SIG-M5 treated with dmso at 0.1 percent for 504 hours (cell line): ENCODE measurements around the gene POC1A.

Experiments used
- DNase-seq: peaks from one replicate; lab custom pipeline; 2025; ENCODE audit not compliant: unreplicated experiment; lab: John Stamatoyannopoulos, UW

POC1A gene

DNA sequence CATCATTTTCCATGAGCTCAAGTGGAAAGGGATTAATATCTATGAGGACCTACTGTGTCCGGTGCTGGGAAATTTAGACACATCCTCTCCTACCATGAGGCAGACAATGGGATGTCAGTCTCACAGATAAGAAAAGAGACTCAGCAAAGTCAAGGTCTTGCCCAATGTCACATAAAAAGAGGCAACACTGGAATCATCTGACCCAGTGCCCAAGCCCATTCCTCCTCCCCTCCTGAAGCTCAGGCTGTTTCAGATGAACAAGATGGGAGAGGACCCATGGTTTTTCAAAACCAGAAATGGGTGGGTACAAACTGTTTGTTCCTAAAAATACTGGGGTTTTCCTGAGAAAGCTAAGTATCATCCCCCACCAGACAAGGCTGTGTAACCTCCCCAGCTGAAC, 22.2 kb downstream of the POC1A start:
- DNase-seq = no peak

DNA sequence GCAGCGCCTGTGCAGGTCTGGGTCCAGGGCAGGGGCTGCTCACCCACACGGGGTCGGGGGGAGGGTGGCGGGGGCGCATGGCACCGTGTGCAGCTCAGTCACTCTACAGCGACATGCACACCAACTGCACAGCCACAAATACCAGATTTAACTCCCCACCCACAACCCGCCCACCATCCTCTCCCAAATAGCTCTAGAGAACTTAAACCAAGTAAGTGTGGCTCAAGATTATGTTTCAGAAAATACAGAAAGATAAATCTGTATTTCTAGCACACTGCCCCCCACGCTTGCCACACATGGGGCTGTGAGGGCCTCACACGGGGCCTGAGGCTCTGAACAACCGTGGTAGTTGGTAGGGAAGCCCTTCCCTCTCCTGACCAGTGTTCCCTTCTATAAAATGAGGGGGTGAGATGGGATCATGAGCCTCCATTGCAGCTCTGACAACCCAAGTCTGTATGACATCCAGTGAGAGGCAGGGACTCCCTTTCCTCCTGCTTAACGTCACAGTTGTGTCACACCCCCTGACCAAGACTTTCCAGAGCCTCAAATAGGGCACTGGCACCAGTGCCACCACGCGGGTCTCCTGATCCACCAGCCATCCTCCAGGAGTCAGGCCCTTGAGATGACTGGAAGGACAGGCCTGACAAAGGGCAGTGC, 23.1 kb downstream of the POC1A start:
- no peak for DNase-seq

DNA sequence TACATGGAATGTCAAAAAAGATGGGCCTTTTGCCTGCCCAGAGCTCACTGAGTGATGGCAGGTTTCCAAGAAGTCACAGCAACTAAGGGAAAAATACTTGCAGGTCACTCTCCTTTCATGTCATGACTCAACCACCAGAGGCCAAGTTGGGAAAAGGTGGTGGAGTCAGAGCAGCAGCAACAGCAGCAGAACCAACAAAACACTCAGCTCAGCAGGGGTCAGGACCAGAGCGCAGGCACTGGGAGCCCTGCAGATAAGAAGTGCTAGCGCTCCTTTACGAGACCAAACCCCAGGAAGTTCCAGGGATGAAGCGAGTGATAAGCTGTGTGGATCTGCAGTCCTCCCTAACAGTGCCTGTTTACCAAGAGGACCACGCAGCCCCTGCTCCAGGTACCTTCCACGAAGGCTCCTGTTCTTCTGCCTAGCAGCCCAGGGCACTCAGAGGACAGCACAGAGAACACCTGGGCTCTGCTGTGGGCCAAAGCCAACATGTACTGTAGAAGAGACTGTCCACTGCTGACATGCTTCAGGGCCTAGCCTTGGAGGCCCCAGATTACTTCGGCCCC, 26.0 kb downstream of the POC1A start:
- no peak for DNase-seq

- no peak for DNase-seq
These were observed 27.7 kb downstream of the POC1A start for GRCh38 chr3:52126500-52126899.

DNA sequence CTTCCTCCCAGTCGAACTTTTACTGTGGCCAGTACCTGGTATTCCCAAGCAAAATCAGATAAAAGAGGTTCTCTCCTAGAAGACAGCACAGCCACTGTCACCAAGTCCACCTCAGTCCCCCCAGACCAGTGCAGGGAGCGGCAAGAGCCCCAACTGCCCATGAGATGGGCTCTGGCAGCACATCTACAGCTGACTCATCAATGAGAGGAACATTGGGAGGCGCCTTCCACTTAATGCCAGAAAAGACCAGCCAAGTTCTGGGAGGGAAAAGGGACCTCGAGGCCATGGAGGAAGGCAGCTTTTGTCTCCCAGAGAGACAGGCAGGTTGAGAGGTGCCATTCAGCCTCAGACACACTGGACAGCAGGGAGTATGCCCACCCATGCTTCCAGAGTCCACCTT, 28.2 kb downstream of the POC1A start:
- no peak for DNase-seq

GRCh38 chr3:52124766-52125165, 29.5 kb downstream of the POC1A start:
- no peak for DNase-seq

DNA sequence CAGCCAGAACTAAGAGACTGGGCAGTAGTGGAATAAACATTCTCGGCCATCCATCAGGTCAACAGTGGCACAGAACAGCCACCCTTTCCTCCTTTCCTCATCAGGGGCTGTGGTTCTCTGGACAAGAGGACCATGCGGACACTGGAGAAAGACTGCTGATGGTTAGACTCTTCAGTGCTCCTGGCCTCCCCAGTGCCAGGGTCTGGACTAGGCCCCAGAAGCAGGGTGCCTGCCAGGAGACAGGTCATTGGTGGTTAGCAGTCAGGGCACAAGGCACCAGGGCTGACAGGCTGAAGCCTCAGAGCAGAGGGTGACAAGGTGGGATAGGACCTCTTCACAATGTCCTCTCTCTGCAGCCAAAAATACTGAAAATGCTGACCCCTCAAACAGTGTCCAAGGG, 30.1 kb downstream of the POC1A start:
- DNase-seq = no peak

- peak; percentile 64 for DNase-seq
These were observed 31.0 kb downstream of the POC1A start for GRCh38 chr3:52123106-52123725.

- DNase-seq = no peak
These were observed 31.7 kb downstream of the POC1A start for GRCh38 chr3:52122491-52122890.

GRCh38 chr3:52121813-52122212, 32.4 kb downstream of the POC1A start:
- peak; percentile 92 for DNase-seq

DNA sequence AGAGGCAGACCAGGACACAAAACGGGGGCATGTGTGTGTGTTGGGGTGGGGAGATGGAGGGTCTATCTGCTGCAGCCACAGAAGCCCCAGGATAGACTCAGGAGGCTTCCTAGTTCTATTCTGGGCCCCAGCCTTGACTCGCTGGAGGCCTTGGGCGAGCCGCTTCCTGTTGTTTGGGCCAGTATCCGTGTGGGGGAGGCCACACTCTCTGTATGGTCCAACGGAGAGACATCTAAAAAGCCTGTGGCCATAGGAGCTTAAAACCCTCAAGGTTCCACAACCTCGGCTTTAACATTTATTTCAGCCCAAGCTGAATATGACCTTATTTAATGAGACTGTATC, 32.8 kb downstream of the POC1A start:
- DNase-seq = peak; percentile 94

GRCh38 chr3:52120556-52121463, 33.4 kb downstream of the POC1A start:
- DNase-seq = peak; percentile 73

DNA sequence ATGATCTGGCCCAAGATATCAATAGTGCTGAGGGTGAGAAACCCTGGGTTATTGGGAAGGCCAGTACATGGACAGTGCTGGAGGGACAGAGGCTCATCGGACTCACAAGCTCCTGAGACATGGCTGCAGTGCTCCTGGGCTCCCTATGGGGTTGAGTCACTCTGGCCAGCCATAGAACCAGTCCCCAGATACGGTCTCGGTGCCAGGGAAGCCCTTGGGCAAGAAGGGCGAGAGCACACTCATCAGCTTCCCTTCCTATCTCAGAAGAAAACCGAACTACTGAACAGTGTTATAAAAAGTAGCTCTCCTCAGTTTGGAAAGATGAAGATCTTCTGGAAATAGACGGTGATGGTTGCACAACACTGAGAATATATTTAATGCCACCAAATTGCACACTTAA, 34.4 kb downstream of the POC1A start:
- DNase-seq = peak; percentile 66

DNA sequence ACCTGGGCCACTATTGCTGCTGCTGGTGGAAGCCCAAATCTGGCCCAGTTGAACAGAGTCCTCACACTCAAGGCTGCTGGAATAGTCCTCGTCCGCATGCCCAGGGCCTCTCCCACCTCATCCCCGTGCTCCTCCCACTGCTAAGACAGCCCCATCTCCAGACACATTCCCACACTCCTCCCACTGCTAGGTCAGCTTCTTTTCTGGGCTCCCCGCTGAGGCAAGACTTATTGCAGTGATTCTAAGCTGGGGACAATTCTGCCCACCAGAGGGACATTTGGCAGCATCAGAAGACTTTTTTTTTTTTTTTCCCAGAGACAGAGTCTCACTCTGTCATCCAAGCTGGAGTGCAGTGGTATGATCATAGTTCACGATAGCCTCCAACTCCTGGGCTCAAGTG, 35.1 kb downstream of the POC1A start:
- no peak for DNase-seq

DNA sequence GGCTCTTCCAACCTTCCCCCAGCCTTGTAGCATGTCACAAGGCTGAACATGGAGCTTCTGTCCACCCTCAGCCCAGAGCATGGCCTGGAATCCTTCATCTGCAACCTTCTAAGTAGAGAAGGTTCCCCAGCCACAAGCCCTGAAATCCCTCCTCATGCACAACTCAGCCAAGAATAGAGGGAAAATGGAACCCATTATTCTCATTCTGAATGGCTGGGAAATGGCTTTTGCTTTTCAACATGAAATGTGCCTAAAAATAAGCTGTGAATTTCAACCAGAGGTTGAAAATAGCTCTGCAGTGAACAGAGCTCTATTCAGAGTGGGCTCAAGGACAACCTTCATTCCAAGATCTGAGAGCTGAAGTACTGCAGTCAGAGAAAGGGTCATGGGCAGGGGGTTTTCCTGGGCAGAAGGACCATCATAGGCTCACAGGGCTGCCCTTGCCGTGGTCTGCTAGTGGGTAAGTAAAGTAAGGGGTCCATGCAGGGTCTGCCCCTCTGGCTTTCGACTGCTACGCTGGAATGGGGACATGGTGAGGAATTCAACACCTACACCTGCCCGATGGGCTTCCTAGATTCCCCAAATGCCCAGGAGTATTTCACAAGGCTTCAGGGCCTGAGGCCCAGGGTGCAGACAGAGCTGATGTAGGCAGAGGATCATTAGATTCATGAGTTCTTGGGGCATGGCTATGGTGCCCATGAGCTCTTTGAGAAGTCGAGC, 35.9 kb downstream of the POC1A start:
- DNase-seq = no peak

GRCh38 chr3:52117537-52117936, 36.7 kb downstream of the POC1A start:
- DNase-seq = no peak

GRCh38 chr3:52112056-52112455, 42.2 kb downstream of the POC1A start:
- DNase-seq = no peak

GRCh38 chr3:52110502-52110901, 43.7 kb downstream of the POC1A start:
- no peak for DNase-seq

GRCh38 chr3:52109611-52110301, 44.5 kb downstream of the POC1A start:
- no peak for DNase-seq
